Osteoblast (primary cell): Measurements from ENCODE around the gene VGLL3. TPM values are rescaled to one million over a fixed set of nuclear protein-coding genes. Genes with fewer than 3 reads are reported as not detected.
A peak's percentile ranks its signal among the peaks of the same experiment; 100 is the strongest.

Source experiments
- DNase-seq: peaks from one replicate; pipeline ENCODE4 v3.0.0; 2011; ENCODE audit warnings: low spot score, mixed read lengths; ENCODE audit not compliant: insufficient read length; ENCODE audit errors: missing footprints
- H2AFZ ChIP-seq: 2 replicates; pipeline ENCODE4 v1.6.0; 2011; ENCODE audit warnings: mild to moderate bottlenecking, low read length
- H3K27ac ChIP-seq: 2 replicates; pipeline ENCODE4 v1.5.1; 2011; ENCODE audit warnings: mild to moderate bottlenecking, low read depth, low read length, moderate library complexity
- H3K27me3 ChIP-seq: 2 replicates; pipeline ENCODE4 v1.6.0; 2012; ENCODE audit warnings: mild to moderate bottlenecking, control low read depth, inconsistent platforms, low read length, moderate library complexity; ENCODE audit not compliant: insufficient read depth
- H3K36me3 ChIP-seq: 2 replicates; pipeline ENCODE4 v1.5.1; 2011; ENCODE audit warnings: mild to moderate bottlenecking, low read length, control low read depth, moderate library complexity; ENCODE audit not compliant: insufficient read depth
- H3K4me1 ChIP-seq: 2 replicates; pipeline ENCODE4 v1.5.1; 2011; ENCODE audit warnings: mild to moderate bottlenecking, low read length, control low read depth, moderate library complexity; ENCODE audit not compliant: insufficient read depth
- H3K4me2 ChIP-seq: 2 replicates; pipeline ENCODE4 v1.6.0; 2011; ENCODE audit warnings: mild to moderate bottlenecking, low read length; ENCODE audit not compliant: insufficient read depth
- H3K4me3 ChIP-seq: fragments of 200-600 bp; sonication (generic); 3 replicates; pipeline ENCODE4 v1.5.1; 2012; ENCODE audit warnings: mild to moderate bottlenecking, low read length, inconsistent platforms; ENCODE audit not compliant: insufficient read depth
- H3K79me2 ChIP-seq: 2 replicates; pipeline ENCODE4 v1.6.0; 2012; ENCODE audit warnings: mild to moderate bottlenecking, low read length, control low read depth, inconsistent platforms; ENCODE audit not compliant: insufficient read depth
- H3K9me3 ChIP-seq: 2 replicates; pipeline ENCODE4 v1.5.1; 2011; ENCODE audit warnings: low read depth, low read length, control low read depth
- H4K20me1 ChIP-seq: 2 replicates; pipeline ENCODE4 v1.6.0; 2012; ENCODE audit warnings: mild to moderate bottlenecking, low read length, control low read depth; ENCODE audit not compliant: insufficient read depth
- total RNA-seq: library from RNA; depleted of rRNA; stranded (reverse); fragments of >200 nt; gene quantifications from 2 replicates; pipeline ENCODE4 v1.2.3, GENCODE V29; 2012
- TF ChIP-seq, protein P1 (sequence below): IDR thresholded peaks from 2 replicates; pipeline ENCODE4 v1.5.1; 2011; ENCODE audit warnings: mild to moderate bottlenecking, low read depth, low read length, moderate library complexity; ENCODE audit errors: extremely low read depth

VGLL3 gene
- total RNA-seq, 1 donor = 242 TPM

DNA sequence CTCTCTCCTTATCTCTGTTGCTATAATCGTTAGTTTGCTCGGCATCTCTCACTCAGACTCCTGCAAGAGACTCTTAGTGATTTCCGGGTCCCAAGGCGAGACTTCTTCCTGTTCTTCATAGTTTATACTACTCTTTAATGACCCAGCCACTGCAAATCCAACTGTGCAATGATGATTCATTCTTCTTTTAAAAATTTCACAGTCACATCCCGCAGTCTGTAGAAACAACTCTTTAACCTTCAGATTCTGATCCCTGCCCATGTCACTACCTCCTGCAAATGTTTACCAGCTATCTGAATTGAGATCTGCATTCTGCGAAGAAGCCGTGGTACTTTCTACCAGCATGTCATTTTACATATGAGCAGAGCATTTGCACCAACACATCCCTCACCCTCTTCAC, 2.8 kb upstream of the VGLL3 start:
- Histone ChIP-seq H3K4me2 (peak overlapping the region; percentile 71), H3K4me1 (peaks cover 53% of the 10 kb centered on the region), H3K27ac (peak overlapping the region; percentile 97), H3K79me2 (peaks cover 20% of the 10 kb centered on the region), H2AFZ (peak overlapping the region; percentile 30), H3K36me3 (no peaks in the 10 kb centered on the region), H3K9me3 (no peaks in the 10 kb centered on the region), H4K20me1 (no peaks in the 10 kb centered on the region), H3K27me3 (no peaks in the 10 kb centered on the region), H3K4me3 (peak overlapping the region; percentile 13)
- peak; percentile 88 for DNase-seq
- TF ChIP-seq, protein P1, sequence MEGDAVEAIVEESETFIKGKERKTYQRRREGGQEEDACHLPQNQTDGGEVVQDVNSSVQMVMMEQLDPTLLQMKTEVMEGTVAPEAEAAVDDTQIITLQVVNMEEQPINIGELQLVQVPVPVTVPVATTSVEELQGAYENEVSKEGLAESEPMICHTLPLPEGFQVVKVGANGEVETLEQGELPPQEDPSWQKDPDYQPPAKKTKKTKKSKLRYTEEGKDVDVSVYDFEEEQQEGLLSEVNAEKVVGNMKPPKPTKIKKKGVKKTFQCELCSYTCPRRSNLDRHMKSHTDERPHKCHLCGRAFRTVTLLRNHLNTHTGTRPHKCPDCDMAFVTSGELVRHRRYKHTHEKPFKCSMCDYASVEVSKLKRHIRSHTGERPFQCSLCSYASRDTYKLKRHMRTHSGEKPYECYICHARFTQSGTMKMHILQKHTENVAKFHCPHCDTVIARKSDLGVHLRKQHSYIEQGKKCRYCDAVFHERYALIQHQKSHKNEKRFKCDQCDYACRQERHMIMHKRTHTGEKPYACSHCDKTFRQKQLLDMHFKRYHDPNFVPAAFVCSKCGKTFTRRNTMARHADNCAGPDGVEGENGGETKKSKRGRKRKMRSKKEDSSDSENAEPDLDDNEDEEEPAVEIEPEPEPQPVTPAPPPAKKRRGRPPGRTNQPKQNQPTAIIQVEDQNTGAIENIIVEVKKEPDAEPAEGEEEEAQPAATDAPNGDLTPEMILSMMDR = no peak

DNA sequence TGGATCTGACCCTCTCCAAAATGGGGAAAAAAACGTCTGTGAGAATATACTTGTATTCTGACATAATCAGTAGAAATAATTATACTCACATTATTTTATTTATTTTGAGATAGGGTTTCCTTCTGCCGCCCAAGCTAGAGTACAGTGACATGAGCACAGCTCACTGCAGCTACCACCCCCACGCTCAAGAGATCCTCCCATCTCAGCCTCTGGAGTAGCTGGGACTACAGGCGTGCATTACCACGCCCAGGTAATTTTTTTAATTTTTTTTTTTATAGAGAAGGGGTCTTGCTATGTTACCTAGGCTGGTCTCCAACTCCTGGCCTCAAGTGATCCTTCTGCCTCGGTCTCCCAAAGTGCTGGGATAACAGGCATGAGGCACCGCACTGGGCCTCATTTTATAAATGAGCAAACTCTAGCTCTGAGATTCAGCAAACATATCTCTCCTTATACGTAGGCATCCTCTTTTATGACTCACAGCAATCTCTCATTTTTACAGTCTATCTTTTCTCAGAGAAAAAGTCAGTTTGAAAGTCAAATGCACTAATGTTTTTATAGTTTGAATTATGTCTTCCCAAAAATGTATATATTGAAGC, 989 bp upstream of the VGLL3 start:
- H3K4me2 ChIP-seq = peak overlapping the region; percentile 78
- peaks cover 60% of the 10 kb centered on the region for H3K4me1 ChIP-seq
- DNase-seq = peak; percentile 31
- H3K36me3 ChIP-seq = no peaks in the 10 kb centered on the region
- TF ChIP-seq, protein P1 = no peak
- no peaks in the 10 kb centered on the region for H3K27me3 ChIP-seq
- peaks cover 34% of the 10 kb centered on the region for H3K79me2 ChIP-seq
- H3K27ac ChIP-seq = peak overlapping the region; percentile 97
- H4K20me1 ChIP-seq = no peaks in the 10 kb centered on the region
- peak overlapping the region; percentile 94 for H3K4me3 ChIP-seq
- H3K9me3 ChIP-seq = no peaks in the 10 kb centered on the region
- H2AFZ ChIP-seq = no peak overlapping the region

DNA sequence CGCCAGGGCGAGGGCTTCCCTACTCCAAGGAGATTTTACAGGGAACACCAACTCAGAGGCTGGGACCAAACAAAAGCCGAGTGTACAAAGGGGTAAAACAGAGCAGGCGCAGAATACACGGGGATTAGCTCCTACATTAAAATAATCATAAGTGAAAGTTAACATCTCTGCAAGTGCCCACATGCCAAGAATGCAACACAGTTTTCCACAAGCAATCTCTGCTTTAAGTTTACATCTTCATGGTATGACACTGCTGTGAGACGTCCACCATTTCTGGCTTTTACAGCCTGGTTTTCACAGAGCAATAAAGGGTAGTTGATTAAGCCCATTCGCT, 500 bp upstream of the VGLL3 start:
- H3K4me1 ChIP-seq = peaks cover 59% of the 10 kb centered on the region
- no peak for DNase-seq
- peak overlapping the region; percentile 57 for H2AFZ ChIP-seq
- H3K9me3 ChIP-seq = no peaks in the 10 kb centered on the region
- H3K36me3 ChIP-seq = no peaks in the 10 kb centered on the region
- TF ChIP-seq, protein P1 = no peak
- no peaks in the 10 kb centered on the region for H3K27me3 ChIP-seq
- H3K4me2 ChIP-seq = peak overlapping the region; percentile 78
- H4K20me1 ChIP-seq = no peaks in the 10 kb centered on the region
- peak overlapping the region; percentile 97 for H3K27ac ChIP-seq
- H3K4me3 ChIP-seq = peak overlapping the region; percentile 94
- H3K79me2 ChIP-seq = peaks cover 39% of the 10 kb centered on the region

- Histone ChIP-seq H3K79me2 (peaks cover 51% of the 10 kb centered on the region), H3K4me3 (peak overlapping the region; percentile 94), H3K4me1 (peaks cover 62% of the 10 kb centered on the region), H3K27ac (peak overlapping the region; percentile 97), H3K36me3 (peaks cover 6% of the 10 kb centered on the region), H3K9me3 (no peaks in the 10 kb centered on the region), H4K20me1 (no peaks in the 10 kb centered on the region), H3K27me3 (no peaks in the 10 kb centered on the region), H2AFZ (no peak overlapping the region), H3K4me2 (peak overlapping the region; percentile 80)
- peak; percentile 81 for DNase-seq
- TF ChIP-seq, protein P1 = no peak
These were observed 776 bp downstream of the VGLL3 start for GRCh38 chr3:86990012-86990733.
